ENCODE measurements around the gene EXOC6B.
A peak's percentile ranks its signal among the peaks of the same experiment; 100 is the strongest.
"Not testable (repeated sequence)": the region's sequence is repeated elsewhere in the genome, so short reads cannot be mapped to it uniquely, and the experiment has no call there.

EXOC6B gene

GRCh38 chr2:72548081-72548764 is 277.6 kb downstream of the EXOC6B start:
- no peak for DNase-seq (ENCODE audit: low spot score)

GRCh38 chr2:72545790-72546189 is 280.0 kb downstream of the EXOC6B start:
- DNase-seq (ENCODE audit: low spot score), result no peak

GRCh38 chr2:72544554-72544953 is 281.3 kb downstream of the EXOC6B start:
- no peak for DNase-seq (ENCODE audit: low spot score)

- no peak for DNase-seq (ENCODE audit: low spot score)
Observed at GRCh38 chr2:72543497-72544216, 282.2 kb downstream of the EXOC6B start.

GRCh38 chr2:72539071-72539552 is 286.7 kb downstream of the EXOC6B start:
- DNase-seq (ENCODE audit: low spot score), result peak; percentile 46

GRCh38 chr2:72538486-72538885 is 287.3 kb downstream of the EXOC6B start:
- DNase-seq (ENCODE audit: low spot score), result no peak

- DNase-seq (ENCODE audit: low spot score), result not testable (repeated sequence)
Observed at GRCh38 chr2:72535586-72535985, 290.2 kb downstream of the EXOC6B start.

- DNase-seq (ENCODE audit: low spot score), result peak; percentile 17
Observed at GRCh38 chr2:72533765-72534164, 292.1 kb downstream of the EXOC6B start.

GRCh38 chr2:72527424-72527823 is 298.4 kb downstream of the EXOC6B start:
- DNase-seq (ENCODE audit: low spot score), result no peak

- DNase-seq (ENCODE audit: low spot score), result no peak
Observed at GRCh38 chr2:72526623-72527022, 299.2 kb downstream of the EXOC6B start.

- DNase-seq (ENCODE audit: low spot score), result no peak
Observed at GRCh38 chr2:72524071-72524470, 301.8 kb downstream of the EXOC6B start.

GRCh38 chr2:72515696-72516095 is 310.1 kb downstream of the EXOC6B start:
- peak; percentile 6 for DNase-seq (ENCODE audit: low spot score)

- DNase-seq (ENCODE audit: low spot score), result no peak
Observed at GRCh38 chr2:72513011-72513410, 312.8 kb downstream of the EXOC6B start.

- no peak for DNase-seq (ENCODE audit: low spot score)
Observed at GRCh38 chr2:72512376-72512775, 313.5 kb downstream of the EXOC6B start.

GRCh38 chr2:72511906-72512305 is 313.9 kb downstream of the EXOC6B start:
- DNase-seq (ENCODE audit: low spot score), result no peak

GRCh38 chr2:72497763-72498162 is 328.1 kb downstream of the EXOC6B start:
- DNase-seq (ENCODE audit: low spot score), result peak; percentile 3

- DNase-seq (ENCODE audit: low spot score), result no peak
Observed at GRCh38 chr2:72496479-72496878, 329.4 kb downstream of the EXOC6B start.

- no peak for DNase-seq (ENCODE audit: low spot score)
Observed at GRCh38 chr2:72494392-72494791, 331.4 kb downstream of the EXOC6B start.

GRCh38 chr2:72484622-72485021 is 341.2 kb downstream of the EXOC6B start:
- DNase-seq (ENCODE audit: low spot score), result not testable (repeated sequence)

GRCh38 chr2:72483346-72483745 is 342.5 kb downstream of the EXOC6B start:
- DNase-seq (ENCODE audit: low spot score), result no peak

GRCh38 chr2:72475246-72475645 is 350.6 kb downstream of the EXOC6B start:
- DNase-seq (ENCODE audit: low spot score), result no peak

GRCh38 chr2:72457801-72458516 is 367.9 kb downstream of the EXOC6B start:
- DNase-seq (ENCODE audit: low spot score), result peak; percentile 51

GRCh38 chr2:72454189-72454588 is 371.6 kb downstream of the EXOC6B start:
- no peak for DNase-seq (ENCODE audit: low spot score)
